Measurements from ENCODE around the gene CYP1A2. TPM values are rescaled to one million over a fixed set of nuclear protein-coding genes. Genes with fewer than 3 reads are reported as not detected.
"Not testable (repeated sequence)": the region's sequence is repeated elsewhere in the genome, so short reads cannot be mapped to it uniquely, and the experiment has no call there.

CYP1A2 gene
- total RNA-seq, 1 donor from 2014 or later = not detected

GRCh38 chr15:74783808-74784175 is 35.1 kb downstream of the CYP1A2 start:
- FAIRE-seq = no peak

GRCh38 chr15:74784426-74785193 is 36.0 kb downstream of the CYP1A2 start:
- H3K4me3 ChIP-seq (ENCODE audit: low read depth, low read length) = no peak overlapping the region
- no peak for TF ChIP-seq CTCF (IDR thresholded peaks at IDR 0.05; ENCODE audit: insufficient read depth, low read length, severe bottlenecking)
- no peak for FAIRE-seq
- DNase-seq (ENCODE audit: low read depth) = no peak
- no peaks in the 10 kb centered on the region for H3K27me3 ChIP-seq (ENCODE audit: control insufficient read depth, insufficient read depth, low read length)
- H3K36me3 ChIP-seq (ENCODE audit: control insufficient read depth, insufficient read depth, low read length) = peaks cover 4% of the 10 kb centered on the region

More at GRCh38 chr15:74783808-74784175, 35.1 kb downstream of the CYP1A2 start:
- Histone ChIP-seq H3K4me3 (ENCODE audit: low read depth, low read length) (peak overlapping the region; percentile 82), H3K27me3 (ENCODE audit: control insufficient read depth, insufficient read depth, low read length) (no peaks in the 10 kb centered on the region), H3K36me3 (ENCODE audit: control insufficient read depth, insufficient read depth, low read length) (peaks cover 4% of the 10 kb centered on the region)
- no peak for DNase-seq (ENCODE audit: low read depth)
- TF ChIP-seq CTCF (IDR thresholded peaks at IDR 0.05; ENCODE audit: insufficient read depth, low read length, severe bottlenecking) = no peak

- Histone ChIP-seq H3K27me3 (ENCODE audit: control insufficient read depth, insufficient read depth, low read length) (no peaks in the 10 kb centered on the region), H3K4me3 (ENCODE audit: low read depth, low read length) (no peak overlapping the region), H3K36me3 (ENCODE audit: control insufficient read depth, insufficient read depth, low read length) (peaks cover 4% of the 10 kb centered on the region)
- TF ChIP-seq CTCF (IDR thresholded peaks at IDR 0.05; ENCODE audit: insufficient read depth, low read length, severe bottlenecking) = no peak
- no peak for FAIRE-seq
- DNase-seq (ENCODE audit: low read depth) = no peak
Observed at GRCh38 chr15:74785194-74786032, 36.8 kb downstream of the CYP1A2 start.

- H3K27me3 ChIP-seq (ENCODE audit: control insufficient read depth, insufficient read depth, low read length); H3K36me3 ChIP-seq (ENCODE audit: control insufficient read depth, insufficient read depth, low read length); H3K4me3 ChIP-seq (ENCODE audit: low read depth, low read length); DNase-seq (ENCODE audit: low read depth); FAIRE-seq: not testable (repeated sequence)
Observed at GRCh38 chr15:74786081-74786480, 37.4 kb downstream of the CYP1A2 start.

- Histone ChIP-seq H3K36me3 (ENCODE audit: control insufficient read depth, insufficient read depth, low read length) (peaks cover 4% of the 10 kb centered on the region), H3K4me3 (ENCODE audit: low read depth, low read length) (no peak overlapping the region), H3K27me3 (ENCODE audit: control insufficient read depth, insufficient read depth, low read length) (no peaks in the 10 kb centered on the region)
- FAIRE-seq = no peak
- DNase-seq (ENCODE audit: low read depth) = no peak
- no peak for TF ChIP-seq CTCF (IDR thresholded peaks at IDR 0.05; ENCODE audit: insufficient read depth, low read length, severe bottlenecking)
Observed at GRCh38 chr15:74786551-74787165, 38.0 kb downstream of the CYP1A2 start.
